GM10847 (cell line): ENCODE data around the gene MAGOH.

Source experiments
- POLR2A ChIP-seq: IDR thresholded peaks from 2 replicates; pipeline ENCODE4 v1.6.1; 2011; ENCODE audit not compliant: insufficient read length; ENCODE audit errors: extremely low read depth

Gene MAGOH

GRCh38 chr1:53238197-53239155 is at the start of gene MAGOH:
MAGOH (minus strand) TSS chr1:53238518; CDS start chr1:53238448, 70 bp downstream.
- TF ChIP-seq POLR2A = peak; percentile 70

- no peak for TF ChIP-seq POLR2A
These were observed 48.6 kb upstream of the MAGOH start for GRCh38 chr1:53286955-53287354.

- TF ChIP-seq POLR2A = no peak
These were observed 47.8 kb upstream of the MAGOH start for GRCh38 chr1:53285969-53286760.

GRCh38 chr1:53285546-53285945 is 47.2 kb upstream of the MAGOH start:
- no peak for TF ChIP-seq POLR2A

- no peak for TF ChIP-seq POLR2A
These were observed 46.1 kb upstream of the MAGOH start for GRCh38 chr1:53284224-53285020.

- no peak for TF ChIP-seq POLR2A
These were observed 42.8 kb upstream of the MAGOH start for GRCh38 chr1:53281133-53281532.

- no peak for TF ChIP-seq POLR2A
These were observed 42.2 kb upstream of the MAGOH start for GRCh38 chr1:53280496-53280895.

GRCh38 chr1:53279296-53280200 is 41.2 kb upstream of the MAGOH start:
- TF ChIP-seq POLR2A = no peak

- TF ChIP-seq POLR2A = no peak
These were observed 40.0 kb upstream of the MAGOH start for GRCh38 chr1:53278298-53278725.

GRCh38 chr1:53277326-53277725 is 39.0 kb upstream of the MAGOH start:
- TF ChIP-seq POLR2A = no peak

- no peak for TF ChIP-seq POLR2A
These were observed 38.6 kb upstream of the MAGOH start for GRCh38 chr1:53276902-53277281.

- no peak for TF ChIP-seq POLR2A
These were observed 38.0 kb upstream of the MAGOH start for GRCh38 chr1:53276153-53276901.

GRCh38 chr1:53275566-53275965 is 37.2 kb upstream of the MAGOH start:
- no peak for TF ChIP-seq POLR2A
